Islet precursor cell (in vitro differentiated cells): Measurements from ENCODE around the gene KLHL30.

Source experiments
- DNase-seq: peaks from one replicate; pipeline ENCODE4 v3.0.0-alpha.2; 2018

Gene KLHL30

GRCh38 chr2:238151205-238151604, 12.7 kb downstream of the KLHL30 start:
- DNase-seq: no peak

GRCh38 chr2:238151628-238152235, 13.3 kb downstream of the KLHL30 start:
- no peak for DNase-seq

- no peak for DNase-seq
Observed at GRCh38 chr2:238152771-238153688, 14.6 kb downstream of the KLHL30 start.

- DNase-seq: no peak
Observed at GRCh38 chr2:238154570-238154969, 16.1 kb downstream of the KLHL30 start.

GRCh38 chr2:238155051-238155760, 16.7 kb downstream of the KLHL30 start:
- DNase-seq: no peak

- DNase-seq: no peak
Observed at GRCh38 chr2:238155761-238156694, 17.6 kb downstream of the KLHL30 start.

- DNase-seq: no peak
Observed at GRCh38 chr2:238157506-238158017, 19.1 kb downstream of the KLHL30 start.

GRCh38 chr2:238158018-238158508, 19.6 kb downstream of the KLHL30 start:
- DNase-seq: no peak

- no peak for DNase-seq
Observed at GRCh38 chr2:238158509-238159070, 20.1 kb downstream of the KLHL30 start, which contains the start of gene ERFE. Gene ERFE (plus strand): TSS chr2:238158970. CDS start chr2:238159008, 38 bp downstream.

- DNase-seq: no peak
Observed at GRCh38 chr2:238159071-238159539, 20.6 kb downstream of the KLHL30 start.

- DNase-seq: no peak
Observed at GRCh38 chr2:238159661-238160205, 21.3 kb downstream of the KLHL30 start.

GRCh38 chr2:238160206-238161129, 22.0 kb downstream of the KLHL30 start:
- DNase-seq: peak; percentile 69

- no peak for DNase-seq
Observed at GRCh38 chr2:238161291-238162051, 23.0 kb downstream of the KLHL30 start.

- DNase-seq: peak; percentile 50
Observed at GRCh38 chr2:238162251-238162845, 23.9 kb downstream of the KLHL30 start.

- DNase-seq: peak; percentile 50
Observed at GRCh38 chr2:238162846-238163441, 24.5 kb downstream of the KLHL30 start.

- peak; percentile 56 for DNase-seq
Observed at GRCh38 chr2:238163481-238164198, 25.2 kb downstream of the KLHL30 start.

GRCh38 chr2:238164906-238165287, 26.4 kb downstream of the KLHL30 start:
- DNase-seq: no peak
